Measurements from ENCODE around the gene ZACN. TPM values are rescaled to one million over a fixed set of nuclear protein-coding genes. Genes with fewer than 3 reads are reported as not detected.

ZACN gene
- total RNA-seq, 1 donor from 2014 or later, result not detected

DNA sequence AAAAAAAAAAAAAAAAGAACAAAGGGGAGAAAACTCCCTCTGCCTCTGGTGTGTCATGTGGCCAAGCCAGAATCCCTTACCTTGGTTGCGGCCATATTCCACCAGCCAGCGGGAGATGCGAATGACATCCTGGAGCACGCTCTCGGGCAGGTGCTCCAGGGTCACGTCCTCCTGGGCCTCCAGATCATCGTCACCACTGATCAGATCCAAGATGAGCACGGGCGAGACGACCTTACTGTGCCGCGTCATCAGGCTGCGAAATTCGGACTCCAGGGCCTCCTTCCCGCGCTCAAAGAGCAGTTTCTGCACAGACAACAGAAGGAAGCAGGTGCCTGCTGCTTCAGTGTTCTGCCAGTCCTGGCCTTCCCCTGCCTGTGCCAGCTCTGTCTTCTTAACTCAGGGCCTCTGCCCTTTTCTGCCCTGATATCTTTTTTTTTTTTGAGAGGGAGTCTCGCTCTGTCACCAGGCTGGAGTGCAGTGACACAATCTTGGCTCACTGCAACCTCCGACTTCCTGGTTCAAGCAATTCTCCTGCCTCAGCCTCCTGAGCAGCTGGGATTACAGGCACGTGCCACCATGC lies 18.8 kb downstream of the ZACN start:
- H3K4me3 ChIP-seq (ENCODE audit: low read depth, low read length), result no peak overlapping the region
- no peak for DNase-seq (ENCODE audit: low read depth)
- TF ChIP-seq CTCF (conservative IDR thresholded peaks at IDR 0.05; ENCODE audit: low read depth, low read length), result no peak

GRCh38 chr17:76102944-76103273 lies 23.9 kb downstream of the ZACN start:
- peak overlapping the region; percentile 97 for H3K4me3 ChIP-seq (ENCODE audit: low read depth, low read length)
- TF ChIP-seq CTCF (conservative IDR thresholded peaks at IDR 0.05; ENCODE audit: low read depth, low read length), result no peak
- DNase-seq (ENCODE audit: low read depth), result no peak

- peak within 1 kb of the TSS; percentile 97 for H3K4me3 ChIP-seq (ENCODE audit: low read depth, low read length)
- no peak for DNase-seq (ENCODE audit: low read depth)
- TF ChIP-seq CTCF (conservative IDR thresholded peaks at IDR 0.05; ENCODE audit: low read depth, low read length), result peak; percentile 19
These were observed 24.5 kb downstream of the ZACN start, which contains the start of gene EXOC7 for GRCh38 chr17:76103274-76104139. EXOC7 (minus strand) TSS chr17:76103787; CDS start chr17:76103692, 95 bp downstream.

DNA sequence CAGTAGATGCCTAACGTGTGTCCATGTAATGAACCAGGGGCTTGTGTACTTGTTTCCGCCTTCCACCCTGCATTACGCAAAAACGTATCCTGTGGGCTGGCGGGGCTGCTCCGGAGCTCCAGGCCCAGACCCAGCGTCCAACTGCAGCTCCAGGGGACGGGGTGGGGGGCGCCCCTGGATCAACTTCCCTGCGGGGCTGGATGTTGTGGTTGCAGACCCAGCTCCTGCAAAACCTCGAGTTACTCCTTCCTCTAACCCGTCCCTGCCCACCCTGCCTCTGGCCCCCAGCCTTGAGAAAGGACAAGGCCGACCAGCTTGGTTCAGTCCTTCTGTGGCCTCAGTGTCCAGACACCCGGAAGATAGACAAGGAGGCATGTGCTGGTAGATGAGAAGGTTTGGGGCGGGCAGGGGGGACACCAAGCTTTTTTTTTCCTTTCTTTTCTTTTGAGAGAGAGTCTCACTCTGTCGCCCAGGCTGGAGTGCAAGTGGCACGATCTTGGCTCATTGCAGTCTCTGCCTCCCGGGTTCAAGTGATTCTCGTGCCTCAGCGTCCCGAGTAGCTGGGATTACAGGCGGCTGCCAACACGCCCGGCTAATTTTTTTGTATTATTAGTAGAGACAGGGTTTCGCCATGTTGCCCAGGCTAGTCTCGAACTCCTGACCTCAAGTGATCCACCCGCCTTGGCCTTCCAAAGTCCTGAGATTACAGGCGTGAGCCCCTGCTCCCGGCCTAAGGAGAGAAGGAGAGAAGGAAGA lies 25.3 kb downstream of the ZACN start:
- no peak for TF ChIP-seq CTCF (conservative IDR thresholded peaks at IDR 0.05; ENCODE audit: low read depth, low read length)
- H3K4me3 ChIP-seq (ENCODE audit: low read depth, low read length), result peak overlapping the region; percentile 97

GRCh38 chr17:76104896-76105231 lies 25.9 kb downstream of the ZACN start:
- no peak for TF ChIP-seq CTCF (conservative IDR thresholded peaks at IDR 0.05; ENCODE audit: low read depth, low read length)
- H3K4me3 ChIP-seq (ENCODE audit: low read depth, low read length), result no peak overlapping the region
- no peak for DNase-seq (ENCODE audit: low read depth)

More for the DNA sequence above, 25.3 kb downstream of the ZACN start:
- no peak for DNase-seq (ENCODE audit: low read depth)

DNA sequence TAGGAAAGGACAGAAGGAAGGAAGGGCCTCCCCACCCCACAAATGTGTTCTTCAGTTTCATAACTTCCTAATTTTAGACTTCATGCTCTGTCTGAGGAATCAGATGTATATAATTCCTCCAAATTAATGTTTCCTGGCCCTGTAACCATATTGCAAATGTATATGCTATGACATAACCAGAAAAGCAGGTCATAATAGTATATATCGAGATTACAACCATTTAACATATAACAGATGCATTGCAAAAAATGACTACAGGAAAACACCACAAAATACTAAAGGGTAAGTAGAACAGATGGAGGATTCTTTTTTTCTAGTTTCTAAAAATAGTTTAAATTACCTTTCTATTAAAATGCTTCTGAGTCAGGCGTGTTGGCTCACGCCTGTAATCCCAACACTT lies 27.7 kb downstream of the ZACN start:
- DNase-seq (ENCODE audit: low read depth), result no peak
- no peak for TF ChIP-seq CTCF (conservative IDR thresholded peaks at IDR 0.05; ENCODE audit: low read depth, low read length)

More for the DNA sequence above, 27.7 kb downstream of the ZACN start:
- H3K4me3 ChIP-seq (ENCODE audit: low read depth, low read length), result no peak overlapping the region
